Inflammatory macrophage (primary cell): ENCODE data around the gene ZNF892.

Experiments used
- DNase-seq, 2 donors: peaks; one replicate each; pipeline ENCODE4 v3.0.0-alpha.2; 2020 to 2022
- total RNA-seq, 18 experiments: gene quantifications; one replicate each; lab custom pipeline; 2026; ENCODE audit warnings: mixed read lengths in 6 of 18, inconsistent platforms in 2 of 18; lab: John Stamatoyannopoulos, UW

Gene ZNF892
- 0.52 to 8.3 (median 2.9) reads per million in 18 experiments for total RNA-seq

DNA sequence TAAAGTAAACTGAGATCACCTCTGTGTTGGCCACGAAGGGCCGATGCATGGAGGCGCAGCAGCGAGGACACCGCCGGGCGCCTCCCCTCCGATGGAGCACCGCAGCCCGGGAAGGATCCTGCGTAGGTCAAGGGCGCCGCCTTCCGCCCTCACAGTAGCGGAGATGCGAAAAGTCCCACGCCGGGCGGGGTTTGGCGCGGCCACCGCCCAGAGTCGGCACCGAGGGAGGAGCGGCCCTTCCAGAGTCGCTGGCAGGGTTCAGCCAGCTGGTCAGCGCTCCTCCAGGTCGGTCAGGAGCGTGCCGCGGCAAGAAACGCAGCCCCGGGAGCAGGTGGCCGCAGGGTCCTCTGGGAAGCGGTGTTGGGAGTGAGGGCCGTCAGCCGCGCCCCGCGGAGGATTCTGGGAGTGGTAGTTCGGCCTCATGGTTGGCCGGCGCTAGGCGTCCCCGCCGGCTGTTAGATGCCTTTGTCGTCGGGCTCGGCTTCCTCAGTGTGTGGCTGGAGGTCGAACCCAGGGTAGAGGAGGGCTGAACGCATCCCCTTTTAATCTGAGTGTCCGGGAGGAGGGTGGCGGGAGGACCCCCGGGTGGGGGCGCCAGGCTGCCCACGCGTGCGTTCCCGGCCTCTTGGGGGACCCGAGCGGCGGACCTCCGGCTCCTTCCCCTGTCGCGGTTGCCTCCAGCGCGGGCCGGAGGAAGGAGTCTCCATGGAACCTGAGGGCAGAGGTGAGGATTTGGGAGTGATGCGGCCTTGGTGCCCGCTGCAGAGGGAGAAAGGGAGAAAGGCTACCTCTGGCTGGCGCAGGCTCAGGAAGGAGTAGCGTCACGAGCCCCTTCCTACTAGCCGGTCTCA lies at the start of gene ZNF892:
ZNF892 (plus strand) TSS at position 411 of the 851 bp plus-strand sequence; CDS start at position 706, 295 bp downstream.
- DNase-seq, result peak; percentile 74 to 83

DNA sequence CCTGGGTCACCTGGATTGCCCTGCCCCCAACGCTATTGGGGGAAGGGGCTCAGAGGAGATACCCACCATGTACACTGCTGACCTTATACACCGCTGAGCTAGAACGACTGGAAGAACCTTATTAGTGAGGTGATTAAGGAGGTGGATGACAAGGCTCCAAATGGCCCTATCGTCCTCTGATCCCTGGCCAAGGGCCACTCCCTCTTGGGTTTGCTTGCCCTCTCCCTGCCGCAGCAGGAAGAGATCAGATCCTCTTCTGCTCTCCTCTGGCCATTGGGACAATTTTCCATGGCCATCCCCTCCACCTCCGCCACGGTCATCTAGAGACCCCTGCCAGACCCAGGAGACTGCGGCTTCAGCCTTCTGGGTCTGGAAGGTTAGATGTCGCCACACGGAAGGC lies 48.9 kb upstream of the ZNF892 start:
- no peak for DNase-seq

DNA sequence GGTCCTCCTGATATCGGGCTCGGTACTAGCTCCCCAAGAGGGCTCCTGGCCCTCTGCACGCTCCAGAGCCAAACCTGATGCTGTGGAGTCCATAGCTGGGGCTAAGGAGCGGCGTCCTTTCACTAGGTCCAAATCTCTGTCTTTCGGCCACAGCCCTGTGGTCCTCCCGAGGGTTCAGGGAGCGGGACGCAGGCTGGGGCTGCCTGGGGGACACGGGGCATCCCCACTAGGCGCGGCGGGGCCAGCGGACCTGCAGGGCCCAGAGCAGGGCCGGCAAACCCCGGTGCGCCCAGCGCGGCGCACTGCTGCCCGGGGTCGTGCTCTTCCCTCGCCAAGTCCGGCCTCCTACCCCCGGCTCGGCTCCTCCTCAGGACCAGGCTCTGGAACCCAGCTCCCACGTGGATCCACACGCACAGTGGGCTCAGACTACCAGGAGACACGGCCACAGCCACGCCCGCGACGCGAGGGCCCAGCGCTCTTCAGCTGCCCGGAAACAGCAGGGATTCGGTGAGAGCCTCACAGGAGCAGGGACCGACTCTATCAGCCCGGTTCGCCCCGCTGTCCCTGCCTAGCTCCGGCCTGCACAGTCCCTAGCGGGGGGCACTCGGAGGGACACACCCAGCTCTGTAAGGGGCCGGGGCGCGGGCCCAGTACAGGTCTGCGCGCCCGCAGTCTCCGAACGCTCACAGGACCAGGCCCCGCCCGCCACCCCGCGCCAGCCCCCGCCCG lies 48.3 kb upstream of the ZNF892 start:
- peak; percentile 12 to 34 for DNase-seq

DNA sequence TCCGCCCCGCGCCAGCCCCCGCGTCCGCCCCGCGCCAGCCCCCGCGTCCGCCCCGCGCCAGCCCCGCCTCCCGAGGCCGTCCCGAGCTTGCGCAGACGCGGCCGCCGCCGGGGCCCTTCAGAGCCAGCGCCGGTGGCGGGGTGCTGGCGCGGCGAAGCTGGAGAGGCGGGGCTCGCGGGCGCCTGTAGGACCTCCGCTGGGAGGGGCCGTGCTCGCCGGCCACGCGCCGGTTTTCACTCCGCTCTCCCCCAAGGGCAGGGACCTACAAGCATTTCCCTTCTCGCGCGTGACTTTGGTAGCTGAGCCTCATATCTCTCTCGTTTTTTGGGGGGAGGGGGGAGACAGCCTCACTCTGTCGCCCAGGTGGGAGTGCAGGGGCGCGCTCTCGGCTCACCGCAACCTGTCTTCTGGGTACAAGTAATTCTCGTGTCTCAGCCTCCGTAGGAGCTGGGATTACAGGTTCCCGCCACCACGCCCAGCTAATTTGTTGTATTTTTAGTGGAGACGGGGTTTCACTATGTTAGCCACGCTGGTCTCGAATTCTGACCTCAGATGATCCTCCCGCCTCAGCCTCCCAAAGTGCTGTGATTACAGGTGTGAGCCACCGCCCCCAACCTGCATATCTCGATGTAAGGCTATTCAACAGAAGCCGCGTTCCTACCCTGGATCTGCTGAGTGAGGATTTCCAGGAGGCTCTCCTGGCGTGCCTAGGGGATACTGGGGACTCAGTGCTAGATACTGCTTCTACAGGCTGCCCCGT lies 47.5 kb upstream of the ZNF892 start, which contains the start of gene ZNF514:
ZNF514 (minus strand) TSS at position 159 of the 760 bp plus-strand sequence. CDS start 6,595 bp downstream, outside the sequence.
- DNase-seq, result peak; percentile 60 to 77

DNA sequence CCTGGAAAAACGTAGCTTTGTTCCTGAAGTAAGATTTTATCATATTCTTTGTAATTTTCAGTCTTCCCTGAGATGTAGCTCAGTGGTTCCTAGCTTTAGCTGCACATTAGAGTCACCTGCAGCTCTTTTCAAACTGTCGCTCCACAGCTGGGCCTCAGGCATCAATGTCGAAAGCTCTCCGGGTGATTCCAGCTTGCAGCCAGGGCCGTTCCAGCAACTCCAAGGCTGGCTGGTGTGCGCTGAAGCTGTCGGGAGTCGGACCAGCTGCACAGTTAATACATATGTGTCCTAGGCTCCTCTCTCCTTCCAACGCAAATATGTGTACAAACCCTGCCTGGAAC lies 42.3 kb upstream of the ZNF892 start:
- DNase-seq, result no peak

DNA sequence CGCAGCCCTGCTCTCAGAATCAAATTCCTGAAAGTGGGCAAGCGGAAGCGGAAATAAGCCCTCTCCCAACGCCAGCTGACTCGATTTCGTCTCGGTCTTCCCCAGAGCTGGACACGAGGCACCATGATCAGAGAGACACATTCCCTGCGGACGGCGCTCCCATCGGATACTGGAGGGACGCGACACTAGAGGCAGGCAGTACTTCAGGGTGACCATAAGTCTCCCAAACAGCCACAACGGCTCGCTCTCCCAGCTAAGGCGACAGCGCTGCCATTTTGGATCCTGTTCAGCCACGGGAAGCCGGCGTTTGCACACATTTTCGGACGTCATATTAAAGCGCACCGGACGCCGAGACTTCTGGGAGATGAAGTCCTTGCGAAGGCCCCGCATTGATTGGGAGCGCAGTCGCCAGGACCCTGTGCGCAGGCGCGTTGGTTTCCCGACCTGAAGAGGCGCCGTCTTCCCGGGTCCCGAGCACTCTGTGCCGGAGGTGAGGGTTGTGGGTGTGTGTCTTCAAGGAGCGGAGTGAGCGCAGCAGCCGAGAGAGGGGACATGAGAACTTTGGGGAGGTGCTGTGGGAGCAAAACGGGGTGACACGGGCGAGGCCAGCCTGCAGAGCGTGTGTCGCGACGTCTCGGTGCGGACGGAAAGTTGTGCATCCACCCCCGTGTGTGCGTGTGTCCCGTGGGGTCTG lies 41.8 kb upstream of the ZNF892 start, which contains the start of gene ZNF2:
ZNF2 (plus strand) TSS at position 439 of the 694 bp plus-strand sequence. CDS start 10,418 bp downstream, outside the sequence.
- peak; percentile 98 for DNase-seq

DNA sequence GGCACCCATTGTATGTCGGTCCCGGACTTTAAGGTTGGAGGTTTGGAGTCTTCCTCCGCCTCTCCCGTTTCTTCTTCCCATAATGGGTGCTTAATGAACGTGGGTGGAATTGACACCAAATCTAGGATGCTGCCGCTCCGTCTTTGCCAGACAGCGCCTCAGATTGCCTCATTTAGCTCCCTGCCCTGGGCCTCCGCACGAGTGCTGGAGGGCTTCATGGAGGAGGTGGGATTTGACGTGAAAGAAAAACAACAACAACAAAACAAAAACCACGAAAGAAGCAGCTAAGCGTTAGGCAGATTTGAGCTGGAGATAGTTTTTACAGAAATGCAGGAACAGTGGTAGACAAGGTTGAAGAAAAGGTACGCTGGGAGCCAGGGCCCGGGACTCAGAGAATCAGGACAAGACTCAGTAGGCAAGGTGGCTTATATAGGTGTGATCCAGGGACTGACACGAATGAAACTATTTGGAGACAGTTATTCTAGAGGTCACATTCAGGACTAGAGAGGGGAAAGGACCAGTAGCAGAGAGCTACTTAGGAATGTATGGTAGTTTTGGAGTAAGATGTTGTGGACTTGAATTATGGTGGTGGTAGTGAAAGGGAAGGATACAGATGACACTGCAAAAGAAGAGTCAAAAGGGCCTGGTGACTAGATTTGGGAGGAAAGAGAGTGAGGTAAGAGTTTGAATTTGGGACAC lies 41.1 kb upstream of the ZNF892 start:
- no peak for DNase-seq

DNA sequence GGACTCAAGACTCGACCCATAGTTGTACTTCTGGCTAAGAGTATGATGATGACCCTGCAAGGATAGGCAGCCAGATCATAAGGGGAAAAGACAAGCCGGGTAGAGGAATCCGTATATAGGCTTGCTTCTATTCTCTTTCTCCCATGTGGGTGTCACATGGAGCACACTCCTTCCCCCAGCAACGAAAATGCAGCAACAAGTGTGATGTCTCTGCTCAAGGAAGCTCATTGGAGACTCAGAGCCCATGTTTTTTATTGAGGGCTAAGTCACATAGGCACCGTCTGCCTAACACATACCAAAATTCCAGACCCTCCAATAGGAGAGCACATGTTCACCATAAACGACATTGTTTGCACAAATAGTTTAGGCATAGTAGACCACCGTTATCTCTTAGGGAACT lies 35.4 kb upstream of the ZNF892 start:
- no peak for DNase-seq

DNA sequence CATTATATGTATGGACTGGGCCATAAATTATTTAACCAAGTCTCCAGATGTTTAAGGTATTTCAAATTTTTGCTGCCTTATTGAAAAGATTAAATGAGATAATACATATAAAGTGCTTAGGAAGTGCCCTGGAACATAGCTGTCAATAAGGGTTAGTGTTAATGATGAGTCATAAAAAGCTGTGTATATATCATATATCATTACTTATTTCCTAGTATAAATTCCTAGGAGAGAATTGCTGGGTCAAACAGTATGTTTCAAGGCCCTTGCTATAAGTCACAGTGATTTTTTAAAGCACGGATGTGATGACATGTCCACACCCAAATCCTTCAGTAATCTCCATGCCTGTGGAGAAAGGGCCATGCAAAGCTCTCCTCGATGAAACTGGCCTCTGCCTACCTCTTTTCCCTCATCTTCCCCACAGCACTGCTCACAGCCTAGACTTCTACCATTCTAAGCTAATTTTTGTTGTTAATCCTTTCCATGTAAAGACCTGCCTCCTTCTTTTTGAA lies 33.2 kb upstream of the ZNF892 start:
- no peak for DNase-seq

DNA sequence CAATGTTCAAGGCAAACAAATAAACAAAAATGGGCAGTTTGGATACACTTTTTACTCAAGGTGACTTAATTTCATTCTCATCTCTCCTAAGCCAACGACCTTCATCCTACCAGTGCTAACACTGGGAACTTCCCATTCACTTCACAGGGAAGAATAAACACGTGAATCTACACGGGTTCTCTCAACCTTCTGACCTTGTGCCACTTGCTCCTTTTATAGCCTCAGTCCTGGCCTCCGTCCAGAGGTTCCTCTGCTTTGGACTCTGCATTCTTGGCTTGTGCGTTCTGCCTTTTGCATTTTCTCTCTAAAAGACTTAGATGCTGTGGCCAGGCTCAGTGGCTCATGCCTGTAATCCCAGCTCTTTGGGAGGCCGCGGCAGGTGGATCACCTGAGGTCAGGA lies 27.9 kb upstream of the ZNF892 start:
- no peak for DNase-seq

DNA sequence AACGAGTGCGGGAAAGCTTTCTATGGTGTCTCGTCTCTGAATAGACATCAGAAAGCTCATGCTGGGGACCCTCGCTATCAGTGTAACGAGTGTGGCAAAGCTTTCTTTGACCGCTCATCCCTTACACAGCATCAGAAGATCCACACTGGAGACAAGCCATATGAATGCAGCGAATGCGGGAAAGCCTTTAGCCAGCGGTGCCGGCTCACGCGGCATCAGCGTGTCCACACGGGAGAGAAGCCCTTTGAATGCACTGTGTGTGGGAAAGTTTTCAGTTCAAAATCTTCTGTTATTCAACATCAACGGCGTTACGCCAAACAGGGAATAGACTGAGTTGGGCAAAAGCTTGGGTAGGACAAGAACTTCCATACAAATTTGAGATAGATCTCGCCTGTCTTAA lies 25.5 kb upstream of the ZNF892 start:
- DNase-seq, result no peak

DNA sequence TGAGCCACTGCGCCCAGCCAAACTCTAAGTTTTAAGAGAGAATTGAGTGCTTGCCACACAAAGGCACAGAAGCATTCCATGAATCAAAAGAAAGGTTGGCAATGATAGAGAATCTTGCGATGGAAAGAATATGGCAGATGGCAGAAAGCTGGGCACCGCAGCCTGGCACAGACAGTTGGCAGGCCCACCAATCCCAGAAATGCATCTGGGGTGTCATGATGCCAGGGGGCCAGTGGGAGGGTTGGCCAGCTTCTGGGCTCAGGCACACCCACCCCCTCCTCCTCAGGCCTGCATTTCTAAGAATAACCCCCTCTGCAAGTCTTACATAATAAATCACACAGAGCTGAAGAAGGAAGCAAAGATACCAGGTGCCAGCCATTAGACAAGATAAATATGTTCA lies 22.1 kb upstream of the ZNF892 start:
- no peak for DNase-seq

DNA sequence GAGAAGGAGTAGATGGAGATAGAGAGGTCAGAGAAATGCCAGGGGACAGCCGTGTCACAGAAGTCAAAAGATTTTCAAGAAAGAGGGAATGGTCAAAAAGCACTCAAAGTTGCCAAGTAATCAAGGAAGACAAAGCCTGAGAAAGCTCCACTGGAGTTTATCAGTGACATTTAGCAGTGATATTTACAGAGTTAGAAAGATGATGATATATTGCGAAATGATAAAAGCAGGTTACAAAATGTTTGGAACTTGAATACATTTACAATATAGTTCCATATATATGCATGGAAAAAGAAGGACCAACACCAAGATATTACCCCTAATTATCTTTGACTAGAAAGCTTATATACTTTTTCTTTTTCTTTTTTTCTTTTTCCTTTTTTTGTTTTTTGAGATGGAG lies 21.3 kb upstream of the ZNF892 start:
- no peak for DNase-seq

DNA sequence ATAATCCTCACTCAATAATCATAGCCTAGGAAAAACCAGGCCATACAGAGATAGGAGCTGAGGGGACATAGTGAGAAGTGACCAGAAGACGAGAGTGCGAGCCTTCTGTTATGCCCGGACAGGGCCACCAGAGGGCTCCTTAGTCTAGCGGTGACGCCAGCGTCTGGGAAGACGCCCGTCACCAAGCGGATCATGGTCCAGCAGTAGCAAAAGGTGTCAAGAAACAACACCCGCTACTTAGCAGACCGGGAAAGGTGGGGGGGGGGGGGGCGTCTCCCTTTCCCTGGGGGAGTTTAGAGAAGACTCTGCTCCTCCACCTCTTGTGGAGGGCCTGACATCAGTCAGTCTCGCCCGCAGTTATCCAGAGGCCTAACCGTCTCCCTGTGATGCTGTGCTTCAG lies 14.4 kb upstream of the ZNF892 start:
- DNase-seq, result peak; percentile 26 to 48

DNA sequence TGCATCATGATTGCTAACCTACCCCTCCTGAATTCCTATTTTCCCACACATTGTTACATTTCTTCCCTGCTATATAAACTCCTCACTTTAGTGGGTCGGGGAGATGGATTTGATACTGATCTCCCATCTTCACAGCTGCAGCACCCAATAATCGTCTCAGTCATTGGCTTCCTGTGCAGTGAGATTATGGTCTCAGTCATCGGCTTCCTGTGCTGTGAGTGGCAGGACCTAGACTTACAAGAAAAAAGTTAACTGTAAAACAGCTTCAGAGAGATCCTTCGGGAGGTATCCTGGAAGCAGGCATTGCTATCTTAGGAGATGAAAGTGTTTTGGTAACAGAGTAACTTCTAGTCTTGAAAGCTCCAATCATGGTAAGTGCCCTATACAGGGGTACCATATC lies 3.4 kb upstream of the ZNF892 start:
- DNase-seq, result no peak

DNA sequence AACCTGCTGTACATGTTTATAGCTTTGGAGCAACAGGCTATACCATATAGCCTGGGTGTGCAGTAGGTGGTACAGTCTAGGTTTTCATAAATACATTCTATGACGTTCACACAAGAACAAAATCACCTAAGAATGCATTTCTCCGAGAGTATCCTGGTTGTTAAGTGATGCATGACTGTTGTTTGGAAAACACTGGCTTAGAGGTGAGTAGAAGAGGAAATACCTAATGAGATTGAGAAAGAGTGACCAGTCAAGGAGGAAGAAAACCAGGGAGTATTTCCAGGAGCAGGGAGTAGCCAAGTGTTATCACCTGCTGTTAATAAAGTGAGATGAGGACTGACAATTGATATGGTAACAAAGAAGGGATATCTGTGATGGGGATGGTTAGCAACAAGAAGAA lies 2.9 kb upstream of the ZNF892 start:
- no peak for DNase-seq

DNA sequence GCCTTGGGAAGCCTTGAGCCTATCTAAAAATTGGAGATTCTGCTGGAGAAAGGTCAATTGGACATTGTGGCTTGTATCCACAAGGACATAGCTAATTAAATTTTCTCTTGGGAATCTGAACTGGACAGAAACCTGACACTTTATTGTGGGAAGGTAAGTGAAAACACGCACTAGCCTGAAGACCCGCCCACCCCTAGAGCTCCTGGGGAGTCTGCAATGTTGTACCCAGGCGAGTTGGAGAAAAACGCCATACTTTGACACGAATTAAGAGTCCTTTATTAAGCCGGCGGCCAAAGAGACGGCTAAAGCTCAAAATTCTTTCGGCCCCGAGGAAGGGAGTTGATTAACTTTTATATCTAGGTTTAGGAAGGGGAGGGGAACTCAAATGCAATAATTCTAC lies 1.2 kb upstream of the ZNF892 start:
- DNase-seq, result no peak

DNA sequence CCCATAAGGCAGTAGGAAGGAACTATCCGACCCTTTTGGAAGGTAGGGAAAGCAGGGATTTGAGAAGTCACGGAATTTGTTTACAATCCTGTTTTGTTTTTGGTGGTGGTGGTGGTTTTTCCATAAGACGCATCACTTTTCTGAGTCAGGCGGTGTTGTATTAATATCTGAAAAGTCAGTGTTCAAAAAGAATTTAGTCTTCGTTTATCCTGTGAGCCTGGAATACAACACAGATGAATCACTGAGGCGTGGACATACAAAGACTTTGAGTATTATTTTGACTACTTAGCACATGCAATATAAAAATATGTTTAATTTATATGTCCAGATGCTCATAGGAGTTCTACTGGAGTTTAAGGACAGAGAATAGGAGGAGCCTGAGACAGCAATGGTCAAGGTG lies 785 bp downstream of the ZNF892 start:
- DNase-seq, result no peak

DNA sequence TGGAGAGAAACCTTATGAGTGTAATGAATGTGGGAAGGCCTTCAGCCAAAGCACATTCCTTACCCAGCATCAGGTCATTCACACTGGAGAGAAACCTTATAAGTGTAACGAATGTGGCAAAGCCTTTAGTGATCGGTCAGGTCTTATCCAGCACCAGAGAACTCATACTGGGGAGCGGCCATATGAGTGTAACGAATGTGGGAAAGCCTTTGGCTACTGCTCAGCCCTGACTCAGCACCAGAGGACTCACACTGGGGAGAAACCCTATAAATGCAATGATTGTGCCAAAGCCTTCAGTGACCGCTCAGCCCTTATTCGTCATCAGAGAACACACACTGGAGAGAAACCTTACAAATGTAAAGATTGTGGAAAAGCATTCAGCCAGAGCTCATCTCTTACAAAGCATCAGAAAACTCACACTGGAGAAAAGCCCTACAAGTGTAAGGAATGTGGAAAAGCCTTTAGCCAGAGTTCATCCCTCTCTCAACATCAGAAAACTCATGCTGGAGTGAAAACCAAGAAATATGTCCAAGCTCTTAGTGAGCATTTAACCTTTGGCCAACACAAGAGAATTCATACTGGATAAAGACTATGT lies 7.8 kb downstream of the ZNF892 start:
- DNase-seq, result no peak

DNA sequence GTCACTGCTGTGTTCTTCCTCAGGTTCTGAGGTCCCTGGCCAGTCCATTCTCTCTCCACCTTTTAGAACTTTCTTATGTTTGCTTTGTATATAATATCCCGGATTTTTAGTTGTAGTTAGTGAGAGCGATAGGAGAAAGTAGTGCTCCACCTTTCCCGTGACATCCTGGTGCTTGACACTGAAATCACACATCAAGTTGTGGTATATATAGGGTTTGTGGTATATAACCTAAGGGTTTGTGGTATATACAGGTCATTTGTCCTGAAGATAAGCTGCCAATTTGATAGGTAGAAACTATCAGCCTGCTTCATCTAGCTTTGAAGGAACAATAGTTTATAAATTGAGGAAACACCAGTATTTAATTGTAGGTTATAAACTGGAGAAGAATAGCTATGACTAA lies 13.1 kb downstream of the ZNF892 start:
- no peak for DNase-seq

DNA sequence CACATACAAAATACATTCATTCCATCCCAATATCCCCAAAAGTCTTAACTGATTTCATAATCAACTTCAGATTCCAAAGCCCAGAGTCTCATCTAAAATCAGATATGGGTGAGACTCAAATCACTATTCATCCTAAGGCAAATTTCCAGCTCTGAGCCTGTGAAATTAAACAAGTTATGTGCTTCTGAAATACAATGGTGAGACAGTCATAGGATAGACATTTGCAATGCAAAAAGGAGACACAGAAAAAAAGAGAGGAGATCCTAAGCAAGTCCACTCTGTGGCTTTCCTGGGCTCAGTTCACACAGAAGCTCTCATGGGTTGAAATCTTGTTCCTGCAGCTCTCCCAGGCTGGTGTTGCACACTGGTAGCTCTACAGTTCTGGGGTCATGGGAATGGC lies 18.3 kb downstream of the ZNF892 start:
- DNase-seq, result no peak
